Karpas-422 (cell line): ENCODE measurements around the gene PLB1. TPM values are rescaled to one million over a fixed set of nuclear protein-coding genes. Genes with fewer than 3 reads are reported as not detected.

Experiments
- DNase-seq: peaks from one replicate; pipeline ENCODE4 v3.0.0-alpha.2; 2015
- H2AFZ ChIP-seq: fragments of 200-600 bp; sonication (generic); 2 replicates; pipeline ENCODE4 v1.6.1; 2014; ENCODE audit warnings: antibody characterized with exemption, low read length, mixed read lengths
- H3K27ac ChIP-seq: fragments of 200-600 bp; sonication (generic); 2 replicates; pipeline ENCODE4 v1.5.1; 2014; ENCODE audit warnings: mild to moderate bottlenecking, low read length, moderate library complexity
- H3K27me3 ChIP-seq: fragments of 200-600 bp; sonication (generic); 2 replicates; pipeline ENCODE4 v1.6.1; 2014; ENCODE audit warnings: low read length, mixed read lengths
- H3K36me3 ChIP-seq: fragments of 200-600 bp; sonication (generic); 2 replicates; pipeline ENCODE4 v1.6.1; 2014; ENCODE audit warnings: low read length, mixed read lengths; ENCODE audit not compliant: insufficient read depth
- H3K4me1 ChIP-seq: fragments of 200-600 bp; sonication (generic); 2 replicates; pipeline ENCODE4 v1.6.1; 2014; ENCODE audit warnings: mild to moderate bottlenecking, low read length, mixed read lengths
- H3K4me2 ChIP-seq: fragments of 200-600 bp; sonication (generic); 2 replicates; pipeline ENCODE4 v1.6.1; 2014; ENCODE audit warnings: low read length, low read depth, mild to moderate bottlenecking; ENCODE audit not compliant: poor library complexity, severe bottlenecking
- H3K4me3 ChIP-seq: fragments of 200-600 bp; sonication (generic); 2 replicates; pipeline ENCODE4 v1.5.1; 2014; ENCODE audit warnings: mild to moderate bottlenecking, antibody characterized with exemption, low read length, mixed read lengths
- H3K79me2 ChIP-seq: fragments of 200-600 bp; sonication (generic); 2 replicates; pipeline ENCODE4 v1.6.1; 2014; ENCODE audit warnings: mild to moderate bottlenecking, low read length, mixed read lengths
- H3K9ac ChIP-seq: fragments of 200-600 bp; sonication (generic); 2 replicates; pipeline ENCODE4 v1.6.0; 2014; ENCODE audit warnings: low read length
- H3K9me2 ChIP-seq: fragments of 200-600 bp; sonication (generic), shearing (Covaris generic); replicated peaks from 2 replicates; pipeline ENCODE4 v1.6.0; 2014; ENCODE audit warnings: mild to moderate bottlenecking, low read length, moderate library complexity; ENCODE audit not compliant: insufficient read depth
- H3K9me3 ChIP-seq: fragments of 300-700, 200-600 bp; sonication (generic); 2 replicates; pipeline ENCODE4 v1.6.1; 2014; ENCODE audit warnings: low read length, mixed read lengths
- H4K20me1 ChIP-seq: fragments of 200-600 bp; sonication (generic); 2 replicates; pipeline ENCODE4 v1.6.1; 2014; ENCODE audit warnings: mild to moderate bottlenecking, antibody characterized with exemption, low read length, low read depth; ENCODE audit not compliant: insufficient read depth
- total RNA-seq: library from RNA; depleted of rRNA; stranded (reverse); fragments of >200 nt; shearing (Covaris generic); gene quantifications from 2 replicates; pipeline ENCODE4 v1.2.3, GENCODE V29; 2014; ENCODE audit warnings: low replicate concordance

PLB1 gene
- total RNA-seq, 1 experiment from 2014 or later, result not detected

DNA sequence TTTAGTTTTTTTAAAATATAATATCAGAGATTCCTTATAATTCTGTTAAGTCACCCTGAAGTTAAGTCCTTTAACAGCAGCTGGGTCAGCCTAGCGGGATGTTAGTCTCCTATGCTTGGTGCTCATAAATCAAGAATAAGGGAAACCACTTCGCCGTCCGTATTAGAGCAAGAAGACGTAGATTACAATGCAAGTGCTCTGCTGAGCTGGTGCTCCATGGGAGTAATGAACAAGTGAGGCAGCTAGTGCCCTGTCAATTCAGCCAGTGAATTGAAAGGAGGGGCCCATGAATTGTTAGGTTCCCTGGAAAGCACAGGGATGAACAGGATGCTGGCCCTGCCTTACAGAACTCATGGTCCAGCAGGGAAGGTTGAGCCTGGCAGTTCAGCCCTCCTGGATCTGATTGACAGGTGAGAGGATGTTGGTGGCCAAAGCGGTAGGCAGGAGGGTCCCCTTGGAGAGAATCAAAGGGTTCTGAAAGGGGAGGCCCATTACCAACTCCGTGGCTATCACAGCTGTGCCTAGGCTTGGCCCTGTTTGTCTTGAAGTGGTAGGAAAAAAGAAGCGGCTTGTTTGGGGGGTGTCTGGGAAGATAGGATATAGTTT lies 30.8 kb downstream of the PLB1 start:
- H3K9me3 ChIP-seq, result no peaks in the 10 kb centered on the region
- H3K36me3 ChIP-seq, result no peaks in the 10 kb centered on the region
- no peak overlapping the region for H2AFZ ChIP-seq
- DNase-seq, result no peak
- no peak overlapping the region for H3K9ac ChIP-seq
- no peak overlapping the region for H3K27ac ChIP-seq
- H3K4me2 ChIP-seq, result no peak overlapping the region
- H3K9me2 ChIP-seq, result no peaks in the 10 kb centered on the region
- no peaks in the 10 kb centered on the region for H4K20me1 ChIP-seq
- no peak overlapping the region for H3K4me3 ChIP-seq
- no peaks in the 10 kb centered on the region for H3K79me2 ChIP-seq
- peaks cover under 1% of the 10 kb centered on the region for H3K4me1 ChIP-seq
- H3K27me3 ChIP-seq, result 0 out of 2 replicates have a peak, but pooled peaks cover 2% of the 10 kb centered on the region

DNA sequence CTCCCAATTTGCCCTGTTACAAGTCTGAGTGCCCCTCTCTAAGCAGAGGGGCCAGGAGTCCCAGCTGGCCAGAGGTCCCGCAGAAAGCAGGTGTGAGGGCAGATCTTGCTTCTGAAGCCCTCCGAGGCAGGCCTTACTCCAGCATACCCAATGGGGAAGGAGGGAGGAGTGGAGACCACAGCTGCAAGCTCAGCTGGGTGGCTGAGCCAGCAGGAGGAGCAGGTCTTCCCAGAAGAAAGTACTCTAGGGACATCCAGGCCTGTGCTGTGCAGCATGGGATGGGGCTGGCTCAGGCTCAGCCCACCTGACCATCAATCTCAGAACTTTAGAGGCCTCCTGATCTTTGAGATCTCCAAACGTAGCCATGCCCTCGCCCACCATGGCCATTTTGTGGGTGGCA lies 31.3 kb downstream of the PLB1 start:
- Histone ChIP-seq H3K36me3 (no peaks in the 10 kb centered on the region), H3K9me2 (no peaks in the 10 kb centered on the region), H3K4me3 (no peak overlapping the region), H3K9me3 (no peaks in the 10 kb centered on the region), H3K4me1 (no peaks in the 10 kb centered on the region), H3K4me2 (no peak overlapping the region), H4K20me1 (no peaks in the 10 kb centered on the region), H3K9ac (no peak overlapping the region), H3K27me3 (0 out of 2 replicates have a peak, but pooled peaks cover 2% of the 10 kb centered on the region), H2AFZ (no peak overlapping the region), H3K27ac (no peak overlapping the region), H3K79me2 (no peaks in the 10 kb centered on the region)
- DNase-seq, result no peak

DNA sequence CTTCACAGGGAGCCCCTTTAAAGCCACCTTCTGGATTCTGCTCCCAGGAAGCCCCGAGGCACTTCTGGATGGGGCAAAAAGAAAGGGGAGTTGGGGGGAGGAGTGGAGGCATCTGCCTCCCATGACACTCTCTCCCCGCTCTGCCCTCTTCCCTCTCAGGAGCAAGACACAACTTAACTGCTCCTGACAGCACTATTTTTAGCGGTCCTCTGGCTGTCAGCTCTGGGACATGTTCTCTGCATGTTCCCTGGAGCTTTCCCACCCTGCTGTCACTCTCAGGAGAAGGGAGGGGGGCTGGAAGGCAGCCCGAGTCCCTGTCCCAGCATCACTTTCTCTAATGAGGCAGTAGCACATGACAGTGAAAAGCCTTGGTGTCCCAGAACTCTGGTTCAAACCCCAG lies 32.3 kb downstream of the PLB1 start:
- no peaks in the 10 kb centered on the region for H3K79me2 ChIP-seq
- no peaks in the 10 kb centered on the region for H3K36me3 ChIP-seq
- no peaks in the 10 kb centered on the region for H3K9me2 ChIP-seq
- no peaks in the 10 kb centered on the region for H4K20me1 ChIP-seq
- no peak overlapping the region for H3K4me3 ChIP-seq
- no peaks in the 10 kb centered on the region for H3K9me3 ChIP-seq
- H3K9ac ChIP-seq, result no peak overlapping the region
- no peak overlapping the region for H3K27ac ChIP-seq
- no peak overlapping the region for H2AFZ ChIP-seq
- DNase-seq, result no peak
- H3K27me3 ChIP-seq, result 0 out of 2 replicates have a peak, but pooled peaks cover 2% of the 10 kb centered on the region
- H3K4me2 ChIP-seq, result no peak overlapping the region
- no peaks in the 10 kb centered on the region for H3K4me1 ChIP-seq

DNA sequence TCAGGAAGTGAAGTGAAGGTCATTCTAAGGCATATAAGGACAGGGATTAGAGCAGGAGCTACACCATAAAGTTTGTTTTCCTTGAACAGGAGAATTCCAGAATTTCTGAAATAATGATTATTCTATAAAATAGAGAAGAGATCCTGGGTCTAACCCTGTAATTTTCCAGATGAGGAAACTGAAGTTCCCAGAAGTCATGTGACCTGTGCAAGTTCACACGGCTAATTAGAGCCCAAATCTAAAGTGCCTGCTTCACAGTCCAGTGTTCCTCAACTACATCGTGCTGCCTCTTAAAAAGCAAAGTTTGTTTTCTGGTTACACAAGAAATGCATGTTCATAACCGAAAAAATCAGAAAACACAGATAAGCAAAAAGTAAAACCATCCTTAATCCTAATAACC lies 34.9 kb downstream of the PLB1 start:
- Histone ChIP-seq H4K20me1 (no peaks in the 10 kb centered on the region), H3K4me3 (no peak overlapping the region), H3K27me3 (no peaks in the 10 kb centered on the region), H2AFZ (no peak overlapping the region), H3K9ac (no peak overlapping the region), H3K9me3 (no peaks in the 10 kb centered on the region), H3K79me2 (no peaks in the 10 kb centered on the region), H3K36me3 (no peaks in the 10 kb centered on the region), H3K27ac (no peak overlapping the region), H3K4me1 (no peaks in the 10 kb centered on the region), H3K4me2 (no peak overlapping the region), H3K9me2 (no peaks in the 10 kb centered on the region)
- no peak for DNase-seq

DNA sequence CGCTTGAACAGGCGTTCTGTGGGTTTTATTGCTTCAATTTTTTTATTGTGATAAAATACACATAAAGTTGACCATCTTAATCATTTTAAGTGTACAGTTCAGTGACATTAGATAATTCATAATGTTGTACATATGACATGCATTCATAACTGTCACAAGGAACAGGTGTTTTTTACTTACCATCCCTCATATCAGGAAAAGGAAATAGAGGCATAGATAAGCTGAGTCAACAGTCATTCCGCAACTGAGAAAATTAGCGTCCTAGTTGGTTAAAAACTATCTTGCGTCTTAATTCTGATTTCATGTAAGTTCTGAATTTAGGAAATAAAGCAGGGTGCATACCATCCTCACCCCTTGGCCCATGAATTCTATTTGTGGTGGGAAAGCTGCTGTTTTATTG lies 36.5 kb downstream of the PLB1 start:
- no peaks in the 10 kb centered on the region for H3K9me3 ChIP-seq
- H3K79me2 ChIP-seq, result no peaks in the 10 kb centered on the region

DNA sequence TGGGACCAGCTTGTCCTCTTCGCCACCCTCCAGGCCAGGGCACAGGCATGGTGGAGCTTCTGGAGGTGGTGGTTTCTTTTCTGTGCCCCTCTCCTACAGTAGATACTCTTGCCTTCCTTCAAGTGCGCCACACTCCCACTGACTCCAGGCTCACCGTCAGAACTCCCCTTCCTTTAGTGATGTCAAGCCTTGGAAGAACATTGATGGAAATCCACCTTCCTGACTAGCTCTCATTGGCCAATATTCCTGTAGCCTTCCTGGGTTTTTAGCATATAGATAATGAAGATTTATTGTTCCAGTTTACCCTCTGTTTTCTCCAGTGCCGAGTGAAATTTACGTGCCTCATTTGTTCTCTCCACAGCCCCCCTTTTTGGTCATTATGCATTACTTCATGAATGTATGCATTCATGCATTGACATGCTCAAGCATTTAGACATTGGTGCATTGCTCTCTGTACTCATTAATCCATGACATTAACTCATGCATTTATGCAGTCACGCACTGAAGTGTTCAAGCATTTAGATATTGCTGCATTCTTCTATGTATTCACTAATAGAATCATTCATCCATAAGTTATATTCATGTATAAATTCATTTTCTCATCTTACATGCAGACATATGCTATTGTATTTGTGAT lies 37.3 kb downstream of the PLB1 start:
- no peak overlapping the region for H2AFZ ChIP-seq
- H3K27ac ChIP-seq, result no peak overlapping the region
- no peak overlapping the region for H3K9ac ChIP-seq
- H3K79me2 ChIP-seq, result no peaks in the 10 kb centered on the region
- H3K4me3 ChIP-seq, result no peak overlapping the region
- no peaks in the 10 kb centered on the region for H3K4me1 ChIP-seq
- H3K9me2 ChIP-seq, result no peaks in the 10 kb centered on the region
- H3K27me3 ChIP-seq, result no peaks in the 10 kb centered on the region
- H3K36me3 ChIP-seq, result no peaks in the 10 kb centered on the region
- no peak for DNase-seq
- H4K20me1 ChIP-seq, result no peaks in the 10 kb centered on the region
- H3K4me2 ChIP-seq, result no peak overlapping the region
- no peaks in the 10 kb centered on the region for H3K9me3 ChIP-seq

More for the DNA sequence above, 36.5 kb downstream of the PLB1 start:
- no peaks in the 10 kb centered on the region for H3K9me2 ChIP-seq
- no peaks in the 10 kb centered on the region for H3K4me1 ChIP-seq
- H2AFZ ChIP-seq, result no peak overlapping the region
- no peak overlapping the region for H3K4me3 ChIP-seq
- no peak overlapping the region for H3K9ac ChIP-seq
- no peaks in the 10 kb centered on the region for H3K27me3 ChIP-seq
- no peaks in the 10 kb centered on the region for H3K36me3 ChIP-seq
- H4K20me1 ChIP-seq, result no peaks in the 10 kb centered on the region
- DNase-seq, result no peak
- H3K4me2 ChIP-seq, result no peak overlapping the region
- H3K27ac ChIP-seq, result no peak overlapping the region

DNA sequence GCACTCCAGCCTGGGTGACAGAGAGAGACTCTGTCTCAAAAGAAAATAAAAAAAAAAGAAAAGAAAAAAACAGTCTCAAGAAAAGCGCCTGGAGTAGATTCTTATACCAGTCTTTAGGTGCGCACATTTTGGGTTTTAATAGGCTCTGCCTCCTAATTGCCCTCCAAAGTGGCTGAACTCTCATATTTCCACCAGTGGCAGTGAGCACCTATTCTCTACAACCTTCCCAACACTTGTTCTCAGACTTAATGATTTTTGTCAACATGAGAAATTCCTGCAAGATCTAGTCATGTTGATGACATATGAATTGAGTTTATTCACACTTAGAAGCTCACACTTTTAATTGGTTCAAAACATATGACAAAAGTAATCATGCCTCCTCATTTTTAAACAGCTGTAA lies 39.0 kb downstream of the PLB1 start:
- DNase-seq, result no peak
- no peaks in the 10 kb centered on the region for H4K20me1 ChIP-seq
- no peak overlapping the region for H2AFZ ChIP-seq
- no peaks in the 10 kb centered on the region for H3K9me2 ChIP-seq
- no peak overlapping the region for H3K9ac ChIP-seq
- no peaks in the 10 kb centered on the region for H3K27me3 ChIP-seq
- H3K4me3 ChIP-seq, result no peak overlapping the region
- H3K79me2 ChIP-seq, result no peaks in the 10 kb centered on the region
- H3K4me1 ChIP-seq, result peaks cover 10% of the 10 kb centered on the region
- H3K4me2 ChIP-seq, result no peak overlapping the region
- H3K27ac ChIP-seq, result no peak overlapping the region
- no peaks in the 10 kb centered on the region for H3K36me3 ChIP-seq
- H3K9me3 ChIP-seq, result no peaks in the 10 kb centered on the region

DNA sequence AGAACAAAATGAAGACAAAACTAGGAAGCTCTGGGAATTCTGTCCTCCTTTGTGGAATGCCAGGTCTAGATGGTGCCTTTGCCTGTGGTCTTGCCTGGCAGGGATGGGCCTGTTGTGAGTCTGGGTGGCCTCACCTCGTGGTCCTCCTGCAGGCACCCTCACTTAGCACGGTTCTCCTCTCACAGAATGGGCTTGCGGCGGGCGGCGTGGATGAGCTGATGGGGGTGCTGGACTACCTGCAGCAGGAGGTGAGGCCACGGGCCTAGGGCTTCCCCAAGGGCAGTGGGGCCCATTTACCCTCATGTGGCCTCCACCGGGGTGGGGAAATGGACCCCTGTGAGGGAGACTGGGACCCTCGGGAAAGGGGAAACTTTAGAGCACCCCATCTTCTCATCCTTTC lies 42.3 kb downstream of the PLB1 start:
- no peaks in the 10 kb centered on the region for H4K20me1 ChIP-seq
- H3K27me3 ChIP-seq, result no peaks in the 10 kb centered on the region

More for the DNA sequence above, 42.3 kb downstream of the PLB1 start:
- H3K27ac ChIP-seq, result no peak overlapping the region
- H3K79me2 ChIP-seq, result no peaks in the 10 kb centered on the region
- no peaks in the 10 kb centered on the region for H3K36me3 ChIP-seq
- peaks cover 10% of the 10 kb centered on the region for H3K4me1 ChIP-seq
- no peak overlapping the region for H3K9ac ChIP-seq
- peak overlapping the region; percentile 51; the same call in 1 of the 2 replicates for H3K4me3 ChIP-seq
- no peak for DNase-seq
- H2AFZ ChIP-seq, result no peak overlapping the region
- H3K4me2 ChIP-seq, result no peak overlapping the region
- no peaks in the 10 kb centered on the region for H3K9me3 ChIP-seq
- no peaks in the 10 kb centered on the region for H3K9me2 ChIP-seq
